K562 (cell line): ENCODE results near the gene MAPK4. TPM values are rescaled to one million over a fixed set of nuclear protein-coding genes. Genes with fewer than 3 reads are reported as not detected.

Source experiments
- ESRRA ChIP-seq: fragments of 450-650 bp; IDR thresholded peaks from 2 replicates; pipeline ENCODE4 v1.6.1; 2014; ENCODE audit warnings: low read depth, mild to moderate bottlenecking, moderate library complexity, borderline replicate concordance
- MCM7 ChIP-seq, 2 experiments: fragments of 450-650 bp; IDR thresholded peaks; 2 replicates each; pipeline ENCODE4 v1.6.1; 2016 to 2018
- polyA plus RNA-seq, 8 experiments: library from polyadenylated mRNA; depleted of rRNA in 4 of 8; stranded (reverse) in 5 of 8; unstranded in 3 of 8; fragments of >200 nt; fragmentation: Nextera tagmentation in 2 of 8; fragmentation: Illumina TruSeq in 1 of 8; extraction: Ambion mirVana in 2 of 8; extraction: Trizol in 1 of 8; gene quantifications; 2 replicates each; pipeline versions ENCODE4 v1.2.1 to v1.2.3, GENCODE V29; 2011 to 2014; ENCODE audit warnings: inconsistent platforms in 1 of 8, missing spikeins in 1 of 8
- total RNA-seq, 7 experiments: library from RNA; depleted of rRNA in 6 of 7; stranded (reverse); fragments of >200 nt in 6 of 7; fragmentation: Illumina TruSeq in 2 of 7; extraction: Trizol in 2 of 7; gene quantifications; 2 replicates each; pipeline versions ENCODE4 v1.2.1 to v1.2.3, GENCODE V29; 2011 to 2021; ENCODE audit warnings: low replicate concordance in 1 of 7
- TF ChIP-seq, protein P1 (sequence below): fragments of 250-450 bp; sonication (Bioruptor Pico); IDR thresholded peaks from 2 replicates; pipeline ENCODE4 v1.4.0; 2020; ENCODE audit warnings: mild to moderate bottlenecking, moderate library complexity, borderline replicate concordance
- TF ChIP-seq, protein P2 (sequence below): sonication (generic); formaldehyde crosslinking; IDR thresholded peaks from 2 replicates; pipeline ENCODE4 v1.8.0; 2022; ENCODE audit warnings: mild to moderate bottlenecking, missing genetic modification reagents
- TF ChIP-seq, protein P3 (sequence below): sonication (generic); formaldehyde crosslinking; IDR thresholded peaks from 2 replicates; pipeline ENCODE4 v1.8.0; 2022; ENCODE audit warnings: missing genetic modification reagents, mild to moderate bottlenecking, borderline replicate concordance

The MAPK4 gene
- total and polyA plus RNA-seq, 9 of the 15 experiments (the other 6 are each of a cell fraction or from before 2014, with no cell fraction given): not detected

DNA sequence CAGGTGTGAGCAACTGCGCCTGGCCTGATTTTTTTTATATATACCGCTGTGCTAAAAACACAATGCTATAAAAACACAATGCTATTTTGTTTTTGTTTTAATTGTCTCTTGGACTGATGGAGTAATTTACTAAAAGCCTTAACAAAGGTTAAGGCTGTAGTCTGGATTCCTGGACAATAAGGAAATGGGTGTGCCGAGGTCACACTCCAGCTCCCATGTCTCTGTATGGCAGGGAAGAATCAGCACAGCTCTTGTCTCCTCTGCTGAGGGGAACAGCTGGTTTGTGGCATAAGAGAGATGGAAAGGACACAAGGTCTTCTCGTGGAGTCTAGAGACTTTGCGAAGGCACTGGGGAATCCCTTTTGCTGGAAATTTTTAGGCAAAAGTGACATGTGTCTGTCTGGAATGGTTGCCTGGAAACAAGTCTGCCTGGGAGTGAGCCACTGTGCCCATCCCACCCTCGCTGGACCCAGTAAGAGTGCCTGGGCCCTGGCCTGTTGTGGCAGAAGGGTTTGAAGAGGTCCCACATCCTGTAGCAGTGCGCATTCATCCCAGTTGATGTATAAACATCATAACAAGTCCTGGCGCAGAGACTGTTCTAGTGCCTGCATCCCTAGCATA lies 73.1 kb downstream of the MAPK4 start (continued):
- TF ChIP-seq, protein P1, sequence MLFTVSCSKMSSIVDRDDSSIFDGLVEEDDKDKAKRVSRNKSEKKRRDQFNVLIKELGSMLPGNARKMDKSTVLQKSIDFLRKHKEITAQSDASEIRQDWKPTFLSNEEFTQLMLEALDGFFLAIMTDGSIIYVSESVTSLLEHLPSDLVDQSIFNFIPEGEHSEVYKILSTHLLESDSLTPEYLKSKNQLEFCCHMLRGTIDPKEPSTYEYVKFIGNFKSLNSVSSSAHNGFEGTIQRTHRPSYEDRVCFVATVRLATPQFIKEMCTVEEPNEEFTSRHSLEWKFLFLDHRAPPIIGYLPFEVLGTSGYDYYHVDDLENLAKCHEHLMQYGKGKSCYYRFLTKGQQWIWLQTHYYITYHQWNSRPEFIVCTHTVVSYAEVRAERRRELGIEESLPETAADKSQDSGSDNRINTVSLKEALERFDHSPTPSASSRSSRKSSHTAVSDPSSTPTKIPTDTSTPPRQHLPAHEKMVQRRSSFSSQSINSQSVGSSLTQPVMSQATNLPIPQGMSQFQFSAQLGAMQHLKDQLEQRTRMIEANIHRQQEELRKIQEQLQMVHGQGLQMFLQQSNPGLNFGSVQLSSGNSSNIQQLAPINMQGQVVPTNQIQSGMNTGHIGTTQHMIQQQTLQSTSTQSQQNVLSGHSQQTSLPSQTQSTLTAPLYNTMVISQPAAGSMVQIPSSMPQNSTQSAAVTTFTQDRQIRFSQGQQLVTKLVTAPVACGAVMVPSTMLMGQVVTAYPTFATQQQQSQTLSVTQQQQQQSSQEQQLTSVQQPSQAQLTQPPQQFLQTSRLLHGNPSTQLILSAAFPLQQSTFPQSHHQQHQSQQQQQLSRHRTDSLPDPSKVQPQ: no peak
- TF ChIP-seq ESRRA: no peak
- TF ChIP-seq, protein P2, sequence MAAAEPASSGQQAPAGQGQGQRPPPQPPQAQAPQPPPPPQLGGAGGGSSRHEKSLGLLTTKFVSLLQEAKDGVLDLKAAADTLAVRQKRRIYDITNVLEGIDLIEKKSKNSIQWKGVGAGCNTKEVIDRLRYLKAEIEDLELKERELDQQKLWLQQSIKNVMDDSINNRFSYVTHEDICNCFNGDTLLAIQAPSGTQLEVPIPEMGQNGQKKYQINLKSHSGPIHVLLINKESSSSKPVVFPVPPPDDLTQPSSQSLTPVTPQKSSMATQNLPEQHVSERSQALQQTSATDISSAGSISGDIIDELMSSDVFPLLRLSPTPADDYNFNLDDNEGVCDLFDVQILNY (CRISPR knock-in tag): no peak
- TF ChIP-seq, protein P3, sequence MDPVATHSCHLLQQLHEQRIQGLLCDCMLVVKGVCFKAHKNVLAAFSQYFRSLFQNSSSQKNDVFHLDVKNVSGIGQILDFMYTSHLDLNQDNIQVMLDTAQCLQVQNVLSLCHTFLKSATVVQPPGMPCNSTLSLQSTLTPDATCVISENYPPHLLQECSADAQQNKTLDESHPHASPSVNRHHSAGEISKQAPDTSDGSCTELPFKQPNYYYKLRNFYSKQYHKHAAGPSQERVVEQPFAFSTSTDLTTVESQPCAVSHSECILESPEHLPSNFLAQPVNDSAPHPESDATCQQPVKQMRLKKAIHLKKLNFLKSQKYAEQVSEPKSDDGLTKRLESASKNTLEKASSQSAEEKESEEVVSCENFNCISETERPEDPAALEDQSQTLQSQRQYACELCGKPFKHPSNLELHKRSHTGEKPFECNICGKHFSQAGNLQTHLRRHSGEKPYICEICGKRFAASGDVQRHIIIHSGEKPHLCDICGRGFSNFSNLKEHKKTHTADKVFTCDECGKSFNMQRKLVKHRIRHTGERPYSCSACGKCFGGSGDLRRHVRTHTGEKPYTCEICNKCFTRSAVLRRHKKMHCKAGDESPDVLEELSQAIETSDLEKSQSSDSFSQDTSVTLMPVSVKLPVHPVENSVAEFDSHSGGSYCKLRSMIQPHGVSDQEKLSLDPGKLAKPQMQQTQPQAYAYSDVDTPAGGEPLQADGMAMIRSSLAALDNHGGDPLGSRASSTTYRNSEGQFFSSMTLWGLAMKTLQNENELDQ: no peak
- TF ChIP-seq MCM7 (IDR thresholded peaks at IDR 0.05): no peak
